HG03457 (cell line): ENCODE results near the gene CDC27.
"Not testable (repeated sequence)": the region's sequence is repeated elsewhere in the genome, so short reads cannot be mapped to it uniquely, and the experiment has no call there.

Experiments
- ATAC-seq: cut with Tn5 transposase; IDR thresholded peaks from one replicate; pipeline ENCODE4 v1.9.1; 2021; ENCODE audit warnings: moderate number of reproducible peaks; ENCODE audit not compliant: unreplicated experiment

The CDC27 gene

GRCh38 chr17:47188876-47189731 lies at the start of gene CDC27:
Gene CDC27, minus strand, starts transcription at chr17:47189295. Its CDS starts 123 bp downstream, at chr17:47189172.
- peak; percentile 85 for ATAC-seq

- ATAC-seq: no peak
These were observed 49.4 kb upstream of the CDC27 start for GRCh38 chr17:47238321-47239010.

- no peak for ATAC-seq
These were observed 48.7 kb upstream of the CDC27 start for GRCh38 chr17:47237841-47238240.

- ATAC-seq: no peak
These were observed 46.8 kb upstream of the CDC27 start for GRCh38 chr17:47235923-47236322.

- no peak for ATAC-seq
These were observed 46.4 kb upstream of the CDC27 start for GRCh38 chr17:47235506-47235905.

GRCh38 chr17:47232465-47232864 lies 43.4 kb upstream of the CDC27 start:
- ATAC-seq: no peak

GRCh38 chr17:47231866-47232265 lies 42.8 kb upstream of the CDC27 start:
- no peak for ATAC-seq

GRCh38 chr17:47231334-47231733 lies 42.2 kb upstream of the CDC27 start:
- ATAC-seq: no peak

GRCh38 chr17:47230864-47231263 lies 41.8 kb upstream of the CDC27 start:
- ATAC-seq: no peak

- ATAC-seq: no peak
These were observed 40.7 kb upstream of the CDC27 start for GRCh38 chr17:47229535-47230443.

GRCh38 chr17:47227862-47228261 lies 38.8 kb upstream of the CDC27 start:
- ATAC-seq: no peak

GRCh38 chr17:47225911-47226688 lies 37.0 kb upstream of the CDC27 start:
- ATAC-seq: no peak

GRCh38 chr17:47225436-47225858 lies 36.4 kb upstream of the CDC27 start:
- no peak for ATAC-seq

GRCh38 chr17:47224966-47225365 lies 35.9 kb upstream of the CDC27 start:
- ATAC-seq: no peak

- not testable (repeated sequence) for ATAC-seq
These were observed 35.0 kb upstream of the CDC27 start for GRCh38 chr17:47224077-47224476.

GRCh38 chr17:47223460-47223859 lies 34.4 kb upstream of the CDC27 start:
- ATAC-seq: no peak

- no peak for ATAC-seq
These were observed 33.9 kb upstream of the CDC27 start for GRCh38 chr17:47223007-47223406.

- ATAC-seq: no peak
These were observed 33.0 kb upstream of the CDC27 start for GRCh38 chr17:47222047-47222446.

GRCh38 chr17:47221154-47221553 lies 32.1 kb upstream of the CDC27 start:
- no peak for ATAC-seq

GRCh38 chr17:47220531-47220999 lies 31.5 kb upstream of the CDC27 start:
- ATAC-seq: no peak
